ENCODE data around the gene CD96.

DNA sequence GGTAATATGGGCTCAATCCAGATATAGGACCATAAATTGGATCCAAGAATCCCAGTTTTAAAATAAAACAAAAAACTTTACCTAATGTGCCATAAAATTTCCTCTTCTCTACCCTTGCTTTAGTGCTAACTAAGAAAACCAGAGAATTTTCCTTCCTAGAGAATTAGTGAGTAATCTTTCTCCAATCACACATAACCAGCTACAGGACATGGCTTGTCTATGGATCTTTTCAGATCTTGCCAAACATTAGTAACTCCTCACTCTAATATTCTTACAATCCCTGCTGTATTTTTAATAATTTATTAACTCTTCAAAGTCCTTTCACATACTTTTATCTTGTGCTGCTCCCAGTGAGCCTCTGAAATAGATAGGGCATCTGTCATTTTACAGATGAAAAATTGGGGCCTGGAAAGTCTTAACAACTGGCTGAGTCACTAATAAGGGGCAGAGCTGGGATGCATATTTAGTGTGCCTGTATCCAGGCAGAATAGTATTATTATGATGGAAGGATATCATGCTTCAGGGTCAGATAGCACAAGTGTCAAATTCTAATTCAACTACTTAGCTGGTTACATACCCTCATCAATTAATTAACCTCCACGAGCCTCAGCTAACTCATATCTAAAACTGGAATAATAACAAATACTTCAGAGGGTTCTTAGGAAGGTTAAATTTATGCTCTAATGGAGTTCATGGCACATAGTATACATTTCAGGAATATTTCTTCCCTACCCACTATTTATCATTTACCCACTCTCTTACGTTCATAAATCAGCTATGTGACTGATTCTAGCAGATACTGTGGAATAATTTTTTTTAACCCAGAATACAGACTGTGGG, 47.5 kb downstream of the CD96 start:
- TF ChIP-seq, protein P1, sequence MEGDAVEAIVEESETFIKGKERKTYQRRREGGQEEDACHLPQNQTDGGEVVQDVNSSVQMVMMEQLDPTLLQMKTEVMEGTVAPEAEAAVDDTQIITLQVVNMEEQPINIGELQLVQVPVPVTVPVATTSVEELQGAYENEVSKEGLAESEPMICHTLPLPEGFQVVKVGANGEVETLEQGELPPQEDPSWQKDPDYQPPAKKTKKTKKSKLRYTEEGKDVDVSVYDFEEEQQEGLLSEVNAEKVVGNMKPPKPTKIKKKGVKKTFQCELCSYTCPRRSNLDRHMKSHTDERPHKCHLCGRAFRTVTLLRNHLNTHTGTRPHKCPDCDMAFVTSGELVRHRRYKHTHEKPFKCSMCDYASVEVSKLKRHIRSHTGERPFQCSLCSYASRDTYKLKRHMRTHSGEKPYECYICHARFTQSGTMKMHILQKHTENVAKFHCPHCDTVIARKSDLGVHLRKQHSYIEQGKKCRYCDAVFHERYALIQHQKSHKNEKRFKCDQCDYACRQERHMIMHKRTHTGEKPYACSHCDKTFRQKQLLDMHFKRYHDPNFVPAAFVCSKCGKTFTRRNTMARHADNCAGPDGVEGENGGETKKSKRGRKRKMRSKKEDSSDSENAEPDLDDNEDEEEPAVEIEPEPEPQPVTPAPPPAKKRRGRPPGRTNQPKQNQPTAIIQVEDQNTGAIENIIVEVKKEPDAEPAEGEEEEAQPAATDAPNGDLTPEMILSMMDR (IDR thresholded peaks at IDR 0.05), result no peak
- TF ChIP-seq POLR2A (IDR thresholded peaks at IDR 0.05), result no peak

Data from right lobe of liver (tissue), 4 donors.